ENCODE data around the gene PLEKHA6. TPM values are rescaled to one million over a fixed set of nuclear protein-coding genes. Genes with fewer than 3 reads are reported as not detected.

The PLEKHA6 gene
- total and polyA plus RNA-seq, 8 donors, result 5.1 to 24.4 (median 16.1) TPM

DNA sequence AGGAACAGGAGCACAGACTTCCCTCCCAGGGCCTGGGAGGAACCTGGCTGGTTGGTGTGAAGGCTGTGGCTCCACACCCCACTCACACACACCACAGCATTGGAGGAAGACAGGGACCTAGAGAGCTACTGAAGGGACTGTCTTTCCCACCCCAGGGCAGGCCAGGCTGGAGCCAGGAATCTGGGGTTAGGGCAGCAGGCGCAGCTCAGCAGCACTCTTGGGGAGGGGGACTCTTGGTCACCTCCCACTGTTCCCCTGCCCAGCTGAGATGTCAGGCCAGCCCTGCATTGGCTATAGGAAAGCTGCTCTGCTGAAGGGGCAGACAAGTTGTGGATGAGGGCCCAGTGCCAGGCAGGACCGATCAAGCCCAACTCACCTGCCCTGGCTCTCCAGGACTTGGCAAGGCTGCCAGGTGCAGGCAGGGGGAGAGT, 1.6 kb upstream of the PLEKHA6 start:
- intact Hi-C loops (cut with DNase I), result loop anchor here in 1 of 2 donors (5.0 kb wide), 1 partner anchor 199 kb away; no protein-coding TSS in a partner anchor
- H3K27ac ChIP-seq, result no peak overlapping the region
- peaks cover 0 to 34% of the 10 kb centered on the region in 2 donors for H3K27me3 ChIP-seq
- H3K36me3 ChIP-seq, result no peaks in the 10 kb centered on the region
- H3K4me1 ChIP-seq, result peaks cover 0 to 14% of the 10 kb centered on the region in 2 donors
- H3K4me3 ChIP-seq, result no peak overlapping the region
- H3K9me3 ChIP-seq, result no peaks in the 10 kb centered on the region
- ATAC-seq (no peak), DNase-seq (peak in 1 of 4 donors; percentile 64)
- TF ChIP-seq, protein P1, sequence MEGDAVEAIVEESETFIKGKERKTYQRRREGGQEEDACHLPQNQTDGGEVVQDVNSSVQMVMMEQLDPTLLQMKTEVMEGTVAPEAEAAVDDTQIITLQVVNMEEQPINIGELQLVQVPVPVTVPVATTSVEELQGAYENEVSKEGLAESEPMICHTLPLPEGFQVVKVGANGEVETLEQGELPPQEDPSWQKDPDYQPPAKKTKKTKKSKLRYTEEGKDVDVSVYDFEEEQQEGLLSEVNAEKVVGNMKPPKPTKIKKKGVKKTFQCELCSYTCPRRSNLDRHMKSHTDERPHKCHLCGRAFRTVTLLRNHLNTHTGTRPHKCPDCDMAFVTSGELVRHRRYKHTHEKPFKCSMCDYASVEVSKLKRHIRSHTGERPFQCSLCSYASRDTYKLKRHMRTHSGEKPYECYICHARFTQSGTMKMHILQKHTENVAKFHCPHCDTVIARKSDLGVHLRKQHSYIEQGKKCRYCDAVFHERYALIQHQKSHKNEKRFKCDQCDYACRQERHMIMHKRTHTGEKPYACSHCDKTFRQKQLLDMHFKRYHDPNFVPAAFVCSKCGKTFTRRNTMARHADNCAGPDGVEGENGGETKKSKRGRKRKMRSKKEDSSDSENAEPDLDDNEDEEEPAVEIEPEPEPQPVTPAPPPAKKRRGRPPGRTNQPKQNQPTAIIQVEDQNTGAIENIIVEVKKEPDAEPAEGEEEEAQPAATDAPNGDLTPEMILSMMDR (IDR thresholded peaks at IDR 0.05), result no peak

GRCh38 chr1:204360314-204360713, 585 bp upstream of the PLEKHA6 start:
- Histone ChIP-seq H3K36me3 (no peaks in the 10 kb centered on the region), H3K9me3 (no peaks in the 10 kb centered on the region), H3K4me3 (no peak overlapping the region), H3K27me3 (peaks cover 0 to 34% of the 10 kb centered on the region in 2 donors), H3K4me1 (peaks cover 0 to 14% of the 10 kb centered on the region in 2 donors), H3K27ac (no peak overlapping the region)
- ATAC-seq, result no peak
- DNase-seq, result no peak
- intact Hi-C loops (cut with DNase I), result loop anchor here in 1 of 2 donors (5.0 kb wide), 1 partner anchor 198 kb away; no protein-coding TSS in a partner anchor
- TF ChIP-seq, protein P1 (IDR thresholded peaks at IDR 0.05), result no peak

DNA sequence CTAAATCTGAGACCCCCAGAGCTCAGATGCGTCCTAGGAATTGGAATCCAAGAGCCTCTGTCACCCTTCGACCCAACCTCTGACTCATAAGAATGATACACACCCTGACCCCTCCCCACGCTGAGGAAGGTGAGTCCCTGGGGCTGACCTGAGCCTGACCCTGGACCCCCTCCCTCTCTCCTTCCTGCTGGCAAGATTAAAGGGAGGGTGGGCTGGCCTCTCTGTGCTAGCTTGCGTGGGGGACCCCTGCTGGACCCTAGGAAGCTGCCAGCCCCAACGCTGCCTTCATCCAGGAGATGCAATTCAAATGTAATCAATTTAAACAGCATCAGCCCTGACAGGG, 627 bp downstream of the PLEKHA6 start:
- no peaks in the 10 kb centered on the region for H3K9me3 ChIP-seq
- intact Hi-C loops (cut with DNase I), result no loop called here
- H3K36me3 ChIP-seq, result no peaks in the 10 kb centered on the region
- TF ChIP-seq, protein P1 (IDR thresholded peaks at IDR 0.05), result no peak
- peaks cover 0 to 34% of the 10 kb centered on the region in 2 donors for H3K27me3 ChIP-seq
- ATAC-seq, result no peak
- no peak for DNase-seq
- H3K4me3 ChIP-seq, result no peak overlapping the region
- H3K4me1 ChIP-seq, result peaks cover 0 to 13% of the 10 kb centered on the region in 2 donors
- no peak overlapping the region for H3K27ac ChIP-seq

DNA sequence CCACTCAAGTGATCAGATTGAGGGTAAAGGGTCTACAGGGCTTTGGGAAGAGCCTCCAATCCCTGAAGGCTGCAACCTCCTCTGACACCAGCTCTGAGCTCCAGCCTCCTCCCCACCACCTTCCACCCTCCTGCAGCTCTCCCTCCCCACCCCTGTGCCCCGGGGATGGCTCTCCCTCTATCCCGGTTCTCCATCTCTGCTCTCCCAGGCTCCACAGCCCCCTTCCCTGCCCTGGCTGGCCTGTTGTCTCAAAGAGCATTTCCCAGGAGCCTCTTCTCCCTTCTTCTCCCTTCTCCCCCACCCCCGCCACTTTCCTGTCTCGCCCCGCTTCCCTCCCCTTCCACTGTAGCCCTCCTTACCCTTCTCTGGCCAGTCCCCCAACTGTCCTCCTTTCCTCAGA, 1.1 kb downstream of the PLEKHA6 start:
- TF ChIP-seq, protein P1 (IDR thresholded peaks at IDR 0.05), result no peak
- intact Hi-C loops (cut with DNase I), result no loop called here
- ATAC-seq (no peak), DNase-seq (no peak)
- Histone ChIP-seq H3K4me3 (no peak overlapping the region), H3K27me3 (peaks cover 0 to 34% of the 10 kb centered on the region in 2 donors), H3K36me3 (no peaks in the 10 kb centered on the region), H3K27ac (no peak overlapping the region), H3K4me1 (peaks cover 0 to 8% of the 10 kb centered on the region in 2 donors), H3K9me3 (no peaks in the 10 kb centered on the region)

DNA sequence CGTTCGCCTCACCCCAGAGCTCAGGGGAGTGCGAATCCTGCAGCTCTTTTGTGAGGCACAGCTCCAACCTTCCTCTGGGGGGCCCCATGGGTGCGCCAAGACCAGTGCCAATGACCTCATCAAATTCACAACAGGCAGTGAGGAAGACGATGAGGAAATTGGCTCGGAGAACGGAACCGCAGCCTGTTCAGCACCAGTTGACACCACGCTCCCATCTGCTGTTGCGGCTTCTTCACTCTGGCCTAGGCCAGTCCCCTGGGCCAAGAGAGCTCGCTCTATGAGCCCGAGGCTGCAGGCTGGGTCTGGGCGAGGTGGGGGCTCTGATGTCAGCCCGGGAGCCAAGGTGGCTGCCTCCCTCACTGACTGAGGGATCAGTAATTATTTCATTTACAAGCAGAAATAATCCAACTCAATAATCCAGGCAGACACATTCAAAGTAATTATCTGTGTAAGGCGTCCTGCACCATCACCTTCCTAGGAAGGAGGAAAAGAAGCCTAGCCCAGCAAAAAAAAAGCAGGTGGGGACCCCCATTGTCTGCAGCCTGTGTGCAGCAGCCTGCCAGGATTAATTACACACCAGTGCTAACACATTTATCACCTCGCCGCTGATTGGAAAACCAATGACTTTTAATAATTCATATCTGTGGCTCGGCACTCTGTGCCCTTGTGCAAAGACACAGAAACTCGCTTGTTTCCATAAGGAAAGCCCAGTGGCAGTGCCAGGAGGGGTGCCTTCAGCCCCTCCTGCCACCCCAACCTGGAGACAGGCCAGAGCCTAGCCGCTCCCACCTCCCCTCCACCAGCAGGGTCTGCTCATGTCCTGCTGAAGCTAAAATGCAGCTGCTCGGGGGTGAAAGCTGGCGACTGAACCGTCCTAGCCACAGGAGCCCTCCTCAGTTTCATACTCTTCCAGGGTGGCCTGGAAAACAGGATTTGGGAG, 1.9 kb downstream of the PLEKHA6 start:
- DNase-seq, result no peak
- TF ChIP-seq, protein P1 (IDR thresholded peaks at IDR 0.05), result no peak
- Histone ChIP-seq H3K4me3 (no peak overlapping the region), H3K4me1 (peaks cover 0 to under 1% of the 10 kb centered on the region in 2 donors), H3K9me3 (no peaks in the 10 kb centered on the region), H3K27ac (no peak overlapping the region), H3K36me3 (no peaks in the 10 kb centered on the region), H3K27me3 (peaks cover 0 to 34% of the 10 kb centered on the region in 2 donors)
- intact Hi-C loops (cut with DNase I), result no loop called here
- no peak for ATAC-seq
